Astrocyte of the cerebellum (primary cell): ENCODE measurements around the gene NHSL2.

Experiments used
- DNase-seq: peaks from one replicate; pipeline ENCODE4 v3.0.0-alpha.2; 2011; ENCODE audit warnings: low read depth
- H3K4me3 ChIP-seq: 2 replicates; pipeline ENCODE4 v1.5.1; 2011; ENCODE audit warnings: mild to moderate bottlenecking, low read depth, low read length, moderate library complexity
- in situ Hi-C: cut with HindIII; loops from 2 replicates; pipeline ENCODE4 v1.10.0; 2017; ENCODE audit warnings: low sequenced_read_pairs
- TF ChIP-seq, protein P1 (sequence below): IDR thresholded peaks from 2 replicates; pipeline ENCODE4 v1.5.1; 2012; ENCODE audit warnings: low read length, low read depth, moderate library complexity, mild to moderate bottlenecking; ENCODE audit errors: missing control alignments

Gene NHSL2

DNA sequence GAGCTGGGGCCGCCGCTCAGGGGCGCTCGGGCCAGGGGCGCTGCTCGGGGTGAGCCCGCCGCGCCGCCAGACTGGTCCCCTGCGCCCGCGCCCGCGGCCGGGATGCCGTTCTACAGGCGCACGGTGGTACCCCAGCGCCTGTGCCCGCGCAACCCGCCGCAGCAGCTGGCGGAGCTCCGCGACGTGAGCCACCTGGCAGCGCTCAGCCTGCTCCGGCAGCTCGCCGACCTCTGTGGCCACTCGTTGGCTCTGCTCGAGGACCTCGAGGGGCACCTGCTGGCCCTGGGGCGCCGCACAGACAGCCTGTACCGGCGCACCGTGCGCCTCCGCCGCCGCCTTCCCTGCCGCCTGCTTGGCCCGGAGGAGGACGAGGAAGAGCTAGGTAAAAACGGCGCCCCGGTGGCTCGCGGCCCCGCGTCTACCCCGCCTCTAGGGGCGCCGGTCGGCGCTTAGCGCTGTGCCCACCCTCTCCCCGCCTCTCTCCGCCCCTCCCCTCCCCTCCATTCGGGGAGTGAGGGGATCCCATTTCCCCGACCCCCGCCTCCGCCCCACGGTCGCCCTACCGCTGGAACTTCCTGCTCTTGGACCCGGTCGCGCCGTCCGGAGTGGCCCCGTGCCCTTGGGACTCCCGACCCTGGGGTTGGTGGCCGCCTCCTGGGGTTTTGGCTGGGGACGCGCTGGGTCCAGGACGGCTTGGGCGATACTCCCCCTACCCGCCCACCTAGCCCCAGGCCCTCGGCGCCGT is 513 bp downstream of the NHSL2 start:
- in situ Hi-C loops = no loop called here
- TF ChIP-seq, protein P1, sequence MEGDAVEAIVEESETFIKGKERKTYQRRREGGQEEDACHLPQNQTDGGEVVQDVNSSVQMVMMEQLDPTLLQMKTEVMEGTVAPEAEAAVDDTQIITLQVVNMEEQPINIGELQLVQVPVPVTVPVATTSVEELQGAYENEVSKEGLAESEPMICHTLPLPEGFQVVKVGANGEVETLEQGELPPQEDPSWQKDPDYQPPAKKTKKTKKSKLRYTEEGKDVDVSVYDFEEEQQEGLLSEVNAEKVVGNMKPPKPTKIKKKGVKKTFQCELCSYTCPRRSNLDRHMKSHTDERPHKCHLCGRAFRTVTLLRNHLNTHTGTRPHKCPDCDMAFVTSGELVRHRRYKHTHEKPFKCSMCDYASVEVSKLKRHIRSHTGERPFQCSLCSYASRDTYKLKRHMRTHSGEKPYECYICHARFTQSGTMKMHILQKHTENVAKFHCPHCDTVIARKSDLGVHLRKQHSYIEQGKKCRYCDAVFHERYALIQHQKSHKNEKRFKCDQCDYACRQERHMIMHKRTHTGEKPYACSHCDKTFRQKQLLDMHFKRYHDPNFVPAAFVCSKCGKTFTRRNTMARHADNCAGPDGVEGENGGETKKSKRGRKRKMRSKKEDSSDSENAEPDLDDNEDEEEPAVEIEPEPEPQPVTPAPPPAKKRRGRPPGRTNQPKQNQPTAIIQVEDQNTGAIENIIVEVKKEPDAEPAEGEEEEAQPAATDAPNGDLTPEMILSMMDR = no peak
- DNase-seq = no peak
- H3K4me3 ChIP-seq = peak overlapping the region; percentile 37

DNA sequence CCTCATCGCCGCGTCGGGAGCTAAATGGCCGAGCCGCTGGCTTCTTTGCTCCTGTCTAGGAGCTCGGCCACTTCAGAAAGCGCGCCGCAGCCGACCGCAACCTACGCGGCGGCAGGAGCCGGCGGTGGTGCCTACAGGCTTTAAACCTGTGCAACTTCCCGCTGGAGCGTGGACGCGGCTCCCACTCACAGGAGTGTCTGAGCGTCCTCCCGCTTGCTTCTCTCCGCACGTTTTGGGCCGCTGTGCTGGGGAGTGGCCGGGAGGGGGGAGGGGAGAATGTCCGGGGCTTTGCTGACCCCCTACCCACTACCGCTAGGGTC is 1.0 kb downstream of the NHSL2 start:
- H3K4me3 ChIP-seq = peak overlapping the region; percentile 37
- no peak for DNase-seq
- TF ChIP-seq, protein P1 = no peak
- in situ Hi-C loops = no loop called here

DNA sequence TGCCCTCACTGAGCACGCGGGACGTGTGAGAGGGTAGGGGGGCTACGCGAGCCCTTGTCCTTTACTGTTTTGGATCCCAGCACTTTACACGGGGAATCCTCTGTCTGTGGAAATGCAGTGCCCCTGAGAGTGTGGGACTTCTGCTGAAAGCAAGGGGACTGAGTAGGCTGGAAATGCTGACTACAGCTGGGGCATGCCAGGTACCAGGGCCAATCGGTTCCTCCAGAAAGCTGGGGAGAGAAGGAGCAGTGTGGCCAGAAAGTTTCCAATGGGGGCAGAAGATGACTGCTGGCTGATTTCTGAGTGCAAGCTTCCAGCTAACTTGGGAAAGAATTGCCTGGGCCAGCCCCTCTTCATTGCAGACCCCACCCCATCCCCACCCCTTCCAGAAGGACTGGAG is 1.5 kb downstream of the NHSL2 start:
- TF ChIP-seq, protein P1 = no peak
- in situ Hi-C loops = no loop called here
- DNase-seq = no peak
- no peak overlapping the region for H3K4me3 ChIP-seq

DNA sequence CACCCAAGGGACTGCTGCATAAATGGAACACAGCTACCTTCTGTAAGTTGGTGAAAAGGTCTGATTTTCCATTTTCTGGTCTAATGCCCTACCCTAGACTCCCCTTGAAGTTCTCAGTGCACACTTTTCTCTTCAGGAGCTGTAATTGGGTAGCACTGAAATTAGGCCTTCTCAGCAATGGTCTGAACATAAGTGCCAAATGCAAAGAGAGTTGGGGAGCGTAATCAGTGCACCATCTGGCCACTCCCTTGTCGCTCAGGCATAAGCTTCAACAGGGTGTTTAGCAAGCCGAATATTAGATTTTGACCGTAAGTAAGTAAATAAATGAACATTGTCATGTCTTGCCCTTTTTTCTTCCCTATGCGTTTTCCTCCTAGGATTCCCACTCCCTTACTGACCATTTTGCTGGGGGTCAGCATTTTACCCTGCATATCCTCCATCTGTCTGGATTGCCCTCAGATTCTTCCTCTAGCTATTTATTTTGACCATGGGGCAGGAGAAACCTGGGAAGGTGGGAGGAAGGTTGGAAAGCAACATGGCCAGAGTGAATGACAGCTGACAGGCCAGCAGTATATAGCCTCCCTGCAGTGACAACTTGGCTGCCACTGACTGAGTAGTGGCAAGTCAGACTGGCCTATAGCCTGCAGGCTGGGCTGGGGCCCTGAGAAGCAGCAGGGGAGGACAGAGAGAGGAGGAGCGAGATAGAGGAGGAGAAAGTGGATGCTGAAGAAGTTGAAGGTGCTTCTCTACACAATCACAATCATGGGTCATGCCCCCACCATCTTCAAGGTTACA is 2.7 kb downstream of the NHSL2 start:
- H3K4me3 ChIP-seq = no peak overlapping the region
- TF ChIP-seq, protein P1 = no peak
- DNase-seq = no peak
- in situ Hi-C loops = no loop called here

GRCh38 chrX:71917621-71918343 is 7.1 kb downstream of the NHSL2 start:
- no peak for DNase-seq
- TF ChIP-seq, protein P1 = no peak
- no peak overlapping the region for H3K4me3 ChIP-seq
- in situ Hi-C loops = no loop called here

DNA sequence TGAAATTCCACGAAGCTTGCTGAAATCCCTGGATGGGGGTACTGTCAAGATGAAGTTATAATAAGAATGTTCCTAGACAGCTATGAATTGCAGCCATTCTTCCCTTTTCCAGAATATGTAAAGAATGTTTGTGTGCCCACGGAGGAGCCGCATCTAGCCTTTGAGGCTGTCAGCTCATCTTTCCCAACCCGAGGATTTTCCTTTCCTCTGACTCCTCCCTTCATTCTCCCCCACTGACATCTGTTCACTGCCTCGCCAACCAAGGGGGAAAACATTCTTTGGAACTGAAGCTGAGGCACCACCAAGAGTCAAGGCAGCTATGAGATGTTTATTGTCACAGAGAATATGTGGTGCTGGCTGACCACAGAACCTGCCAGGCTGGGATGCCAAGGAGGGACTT is 8.8 kb downstream of the NHSL2 start:
- DNase-seq = no peak
- TF ChIP-seq, protein P1 = no peak
- no peak overlapping the region for H3K4me3 ChIP-seq
- in situ Hi-C loops = no loop called here
